Neuronal stem cell (in vitro differentiated cells): ENCODE data around the gene FSTL4.
A peak's percentile ranks its signal among the peaks of the same experiment; 100 is the strongest.

Experiments
- DNase-seq: peaks from one replicate; pipeline ENCODE4 v3.0.0-alpha.2; 2013; ENCODE audit warnings: low spot score
- H2AFZ ChIP-seq: one replicate; pipeline ENCODE4 v1.6.1; 2013; ENCODE audit warnings: mild to moderate bottlenecking, low read length, inconsistent platforms
- H2AK5ac ChIP-seq: 2 replicates; pipeline ENCODE4 v1.6.1; 2013; ENCODE audit warnings: low read depth, mild to moderate bottlenecking, inconsistent platforms, low read length, moderate library complexity, mixed read lengths
- H2BK120ac ChIP-seq: 2 replicates; pipeline ENCODE4 v1.6.1; 2013; ENCODE audit warnings: low read depth, mild to moderate bottlenecking, inconsistent platforms, low read length, moderate library complexity, mixed read lengths
- H2BK12ac ChIP-seq: one replicate; pipeline ENCODE4 v1.6.1; 2013; ENCODE audit warnings: low read length, inconsistent platforms
- H2BK15ac ChIP-seq: 2 replicates; pipeline ENCODE4 v1.6.1; 2013; ENCODE audit warnings: mild to moderate bottlenecking, low read length, inconsistent platforms, mixed read lengths
- H2BK5ac ChIP-seq: one replicate; pipeline ENCODE4 v1.6.1; 2013; ENCODE audit warnings: inconsistent platforms, mild to moderate bottlenecking, low read length, moderate library complexity
- H3K14ac ChIP-seq: one replicate; pipeline ENCODE4 v1.6.1; 2013; ENCODE audit warnings: low read length, inconsistent platforms
- H3K18ac ChIP-seq: 2 replicates; pipeline ENCODE4 v1.6.1; 2013; ENCODE audit warnings: low read length, inconsistent platforms
- H3K23ac ChIP-seq: 2 replicates; pipeline ENCODE4 v1.6.1; 2013; ENCODE audit warnings: low read depth, mild to moderate bottlenecking, mixed read lengths, low read length, inconsistent platforms; ENCODE audit not compliant: poor library complexity
- H3K27ac ChIP-seq: replicated peaks from 3 replicates; pipeline ENCODE4 v1.5.1; 2013; ENCODE audit warnings: low read length, inconsistent platforms
- H3K27me3 ChIP-seq, 3 experiments: 2 replicates each; pipeline ENCODE4 v1.6.1; 2013; ENCODE audit warnings: low read length in 3 of 3, mild to moderate bottlenecking in 2 of 3, inconsistent platforms in 1 of 3, low read depth in 1 of 3, mixed read lengths in 1 of 3, moderate library complexity in 1 of 3; ENCODE audit not compliant: control insufficient read depth in 3 of 3, insufficient read depth in 3 of 3
- H3K36me3 ChIP-seq, 2 donors: replicated peaks in 1 of 2; 2 replicates each; pipeline ENCODE4 v1.6.1; 2013; ENCODE audit warnings: low read length in 2 of 2; ENCODE audit not compliant: control insufficient read depth in 2 of 2, insufficient read depth in 2 of 2
- H3K4ac ChIP-seq: 2 replicates; pipeline ENCODE4 v1.6.1; 2013; ENCODE audit warnings: inconsistent platforms, mild to moderate bottlenecking, low read length, moderate library complexity
- H3K4me1 ChIP-seq, 2 donors: 1 replicate in 1 of 2; 2 replicates in 1 of 2; pipeline ENCODE4 v1.6.1; 2013; ENCODE audit warnings: low read length in 2 of 2, low read depth in 1 of 2; ENCODE audit not compliant: control insufficient read depth in 2 of 2, insufficient read depth in 1 of 2
- H3K4me2 ChIP-seq: one replicate; pipeline ENCODE4 v1.6.1; 2013; ENCODE audit warnings: mild to moderate bottlenecking, low read length, inconsistent platforms; ENCODE audit not compliant: insufficient read depth, poor library complexity, severe bottlenecking
- H3K4me3 ChIP-seq, 2 donors: 2 replicates each; pipeline ENCODE4 v1.5.1; 2013; ENCODE audit warnings: low read length in 2 of 2, mild to moderate bottlenecking in 2 of 2, inconsistent platforms in 1 of 2, moderate library complexity in 1 of 2
- H3K79me1 ChIP-seq: one replicate; pipeline ENCODE4 v1.6.1; 2013; ENCODE audit warnings: low read depth, mild to moderate bottlenecking, inconsistent platforms, low read length, moderate library complexity
- H3K9ac ChIP-seq: one replicate; pipeline ENCODE4 v1.6.1; 2013; ENCODE audit warnings: mild to moderate bottlenecking, low read depth, low read length, inconsistent platforms; ENCODE audit not compliant: poor library complexity
- H3K9me3 ChIP-seq, 2 donors: replicated peaks in 1 of 2; 2 replicates each; pipeline versions ENCODE3 to v1.6.1; 2013; ENCODE audit warnings: low read length in 2 of 2, mild to moderate bottlenecking in 2 of 2, inconsistent platforms in 1 of 2, low read depth in 1 of 2, mixed read lengths in 1 of 2, moderate library complexity in 1 of 2; ENCODE audit not compliant: control insufficient read depth in 2 of 2, insufficient read depth in 1 of 2
- H4K8ac ChIP-seq: one replicate; pipeline ENCODE4 v1.6.1; 2013; ENCODE audit warnings: low read depth, mild to moderate bottlenecking, inconsistent platforms, low read length, moderate library complexity
- H4K91ac ChIP-seq: one replicate; pipeline ENCODE4 v1.6.1; 2013; ENCODE audit warnings: low read length, low read depth, mild to moderate bottlenecking, inconsistent platforms; ENCODE audit not compliant: poor library complexity
- WGBS, 2 donors: extraction: QIAGEN DNeasy Blood & Tissue Kit; methylation state at CpG; one replicate each; pipeline ENCODE4 v1.1.7; 2013; ENCODE audit warnings: missing lambda C conversion rate in 2 of 2, mixed read lengths in 1 of 2; ENCODE audit not compliant: insufficient read length in 2 of 2, insufficient replicate concordance in 1 of 2; ENCODE audit errors: extremely low coverage in 2 of 2; 5-methylcytosine and 5-hydroxymethylcytosine counted together

FSTL4 gene

DNA sequence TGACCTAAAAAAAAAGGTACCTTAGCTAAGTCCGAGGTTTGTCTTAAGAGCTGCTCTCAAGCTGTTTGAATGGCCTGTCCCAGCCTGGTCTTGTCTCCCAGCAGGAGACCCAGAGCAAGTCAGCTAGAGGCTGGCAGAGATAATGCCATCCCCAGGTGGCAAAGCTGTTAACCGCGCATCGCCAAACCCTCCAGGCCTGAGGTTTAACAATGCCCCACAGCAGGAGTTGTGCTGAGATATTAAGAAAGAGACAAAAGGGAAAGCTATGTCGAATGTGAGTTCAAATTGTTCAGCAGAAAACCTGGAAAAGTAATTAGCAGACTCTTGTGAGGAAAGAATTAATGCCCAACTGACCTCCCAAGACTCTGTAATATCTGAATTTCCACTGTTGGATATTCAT, 187.1 kb downstream of the FSTL4 start:
- Histone ChIP-seq H3K4me1 (peaks cover 3 to 39% of the 10 kb centered on the region in 2 donors), H2BK12ac (no peak overlapping the region), H3K4me2 (no peak overlapping the region), H3K9me3 (no peaks in the 10 kb centered on the region), H3K9ac (no peak overlapping the region), H2AFZ (no peak overlapping the region), H3K27ac (no peak overlapping the region), H3K4me3 (no peak overlapping the region), H4K8ac (no peak overlapping the region), H3K27me3 (peaks cover 0 to 29% (median 0%) of the 10 kb centered on the region in 3 experiments), H2BK5ac (no peak overlapping the region), H3K18ac (no peak overlapping the region), H2AK5ac (no peak overlapping the region), H2BK120ac (no peak overlapping the region), H3K23ac (no peak overlapping the region), H3K36me3 (no peaks in the 10 kb centered on the region), H2BK15ac (no peak overlapping the region), H3K4ac (no peak overlapping the region), H3K14ac (no peak overlapping the region), H3K79me1 (no peaks in the 10 kb centered on the region), H4K91ac (no peak overlapping the region)
- DNase-seq: peak; percentile 43
- no CpG with 5 or more reads among the region's 5 CpGs for WGBS, 2 donors

DNA sequence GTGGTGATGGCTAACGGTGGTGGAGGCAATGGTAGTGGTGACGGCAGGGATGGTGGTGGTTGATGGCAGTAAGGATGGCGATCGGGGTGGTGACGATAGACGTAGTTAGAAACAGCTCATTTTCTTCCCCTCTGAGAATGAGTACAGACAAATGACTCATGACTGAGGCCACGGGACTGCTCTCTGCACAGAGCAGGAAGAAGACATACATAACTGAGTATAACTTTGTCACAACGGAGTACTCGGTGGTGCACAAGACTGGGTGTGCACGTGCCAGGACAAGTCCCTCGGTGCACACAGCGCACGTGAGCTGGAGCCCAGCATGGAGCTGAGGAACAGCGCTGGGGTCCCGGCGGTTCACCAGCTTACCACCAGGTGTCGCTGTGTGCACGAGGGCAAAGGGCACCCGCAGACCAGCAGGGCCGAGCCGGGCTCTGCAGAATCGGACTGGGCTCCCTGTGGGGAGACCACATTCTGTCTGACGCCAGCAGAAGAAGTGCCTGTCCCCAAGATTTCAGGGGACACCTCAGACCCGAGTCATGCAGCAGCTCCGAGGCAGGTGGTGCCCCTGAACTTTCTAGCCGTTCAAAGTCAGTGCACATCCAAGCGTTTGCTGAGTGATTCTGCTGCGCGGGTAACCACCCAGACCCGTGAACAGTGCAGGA, 188.6 kb downstream of the FSTL4 start:
- H3K27ac ChIP-seq: no peak overlapping the region
- no peak overlapping the region for H3K9ac ChIP-seq
- peak overlapping the region; percentile 13 for H2BK120ac ChIP-seq
- H3K4me3 ChIP-seq: peak overlapping the region in 1 of 2 donors; percentile 7
- H3K79me1 ChIP-seq: no peaks in the 10 kb centered on the region
- no peaks in the 10 kb centered on the region for H3K9me3 ChIP-seq
- H3K27me3 ChIP-seq: peaks cover 0 to 23% (median 0%) of the 10 kb centered on the region in 3 experiments
- H2BK5ac ChIP-seq: no peak overlapping the region
- peak overlapping the region; percentile 1 for H3K14ac ChIP-seq
- H3K23ac ChIP-seq: peak overlapping the region; percentile 4
- WGBS, 2 donors: 100% methylated on average over 2 of the region's 30 CpGs; no CpG with 5 or more reads in 1 of the 2 donors
- no peak overlapping the region for H3K4me2 ChIP-seq
- peak overlapping the region; percentile 91 for H2BK12ac ChIP-seq
- peak overlapping the region; percentile 50 for H2AFZ ChIP-seq
- no peak overlapping the region for H4K91ac ChIP-seq
- peak overlapping the region; percentile 89 for H2AK5ac ChIP-seq
- no peaks in the 10 kb centered on the region for H3K36me3 ChIP-seq
- peak overlapping the region; percentile 84 for H3K18ac ChIP-seq
- H3K4me1 ChIP-seq: peaks cover 3 to 39% of the 10 kb centered on the region in 2 donors
- H4K8ac ChIP-seq: no peak overlapping the region
- DNase-seq: peak; percentile 70
- peak overlapping the region; percentile 51 for H2BK15ac ChIP-seq
- no peak overlapping the region for H3K4ac ChIP-seq

DNA sequence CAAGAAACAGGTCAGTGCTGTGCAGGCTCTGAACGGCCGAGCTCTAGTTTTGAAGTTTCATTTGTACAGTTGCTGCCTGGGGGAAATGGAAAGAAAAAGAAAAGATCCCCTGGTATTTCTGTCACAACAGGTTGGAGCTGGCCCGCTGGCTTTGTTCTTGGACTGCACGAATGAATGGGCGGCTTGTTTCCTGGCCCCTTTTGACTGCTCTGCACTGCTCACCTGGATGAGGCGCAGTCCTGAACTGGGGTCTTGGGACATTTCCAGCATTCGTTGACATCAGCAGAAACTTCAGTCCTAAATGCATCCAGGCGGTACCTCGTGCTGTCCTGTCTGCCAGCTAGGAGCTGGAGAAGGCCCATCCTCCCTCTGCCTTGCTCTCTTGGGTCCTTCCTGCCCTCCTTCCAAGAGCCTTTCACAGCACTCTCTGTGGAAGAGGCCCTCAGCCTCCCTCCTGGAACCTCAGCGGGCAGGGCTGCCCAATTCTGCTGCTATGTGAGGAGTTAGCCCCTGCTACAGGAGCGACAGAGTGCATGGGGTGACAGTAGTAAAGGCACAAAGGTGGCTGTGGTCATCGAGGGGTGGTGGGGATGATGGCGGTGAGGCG, 189.2 kb downstream of the FSTL4 start:
- DNase-seq: no peak
- H4K91ac ChIP-seq: peak overlapping the region; percentile 6
- no peak overlapping the region for H3K27ac ChIP-seq
- H3K4me1 ChIP-seq: peaks cover 3 to 38% of the 10 kb centered on the region in 2 donors
- H2BK15ac ChIP-seq: peak overlapping the region; percentile 51
- H3K18ac ChIP-seq: peak overlapping the region; percentile 84
- no peak overlapping the region for H2AFZ ChIP-seq
- H2BK120ac ChIP-seq: peak overlapping the region; percentile 13
- H3K4ac ChIP-seq: no peak overlapping the region
- peak overlapping the region; percentile 4 for H3K23ac ChIP-seq
- no peak overlapping the region for H3K4me2 ChIP-seq
- peak overlapping the region in 1 of 2 donors; percentile 7 for H3K4me3 ChIP-seq
- no peak overlapping the region for H3K9ac ChIP-seq
- no peak overlapping the region for H4K8ac ChIP-seq
- H3K14ac ChIP-seq: peak overlapping the region; percentile 1
- peak overlapping the region; percentile 91 for H2BK12ac ChIP-seq
- H3K27me3 ChIP-seq: peaks cover 0 to 23% (median 0%) of the 10 kb centered on the region in 3 experiments
- WGBS, 2 donors: no CpG with 5 or more reads among the region's 14 CpGs
- no peaks in the 10 kb centered on the region for H3K9me3 ChIP-seq
- no peaks in the 10 kb centered on the region for H3K36me3 ChIP-seq
- peak overlapping the region; percentile 89 for H2AK5ac ChIP-seq
- no peaks in the 10 kb centered on the region for H3K79me1 ChIP-seq
- H2BK5ac ChIP-seq: no peak overlapping the region

DNA sequence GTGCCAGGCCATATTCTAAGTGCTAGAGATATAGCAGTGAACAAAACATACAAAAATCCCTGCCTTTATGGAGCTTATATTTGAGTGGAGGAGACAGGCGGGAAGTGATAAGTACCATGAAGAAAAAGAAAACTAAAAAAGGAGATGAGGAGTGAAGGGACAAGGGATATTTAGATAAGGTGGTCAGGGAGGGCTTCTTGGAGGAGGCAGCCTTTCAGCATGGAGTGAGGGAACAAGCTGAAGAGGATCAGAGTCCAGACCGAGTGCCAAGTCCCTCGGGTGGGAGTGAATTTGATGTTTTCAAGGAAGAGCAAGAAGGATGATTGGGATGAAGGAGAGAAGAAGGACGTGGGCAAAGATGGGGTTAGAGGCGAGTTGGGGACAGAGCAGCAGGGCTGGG, 190.5 kb downstream of the FSTL4 start:
- no peak overlapping the region for H3K23ac ChIP-seq
- peaks cover 0 to 17% (median 0%) of the 10 kb centered on the region in 3 experiments for H3K27me3 ChIP-seq
- DNase-seq: no peak
- H3K18ac ChIP-seq: peak overlapping the region; percentile 33
- no peak overlapping the region for H3K4me3 ChIP-seq
- no peak overlapping the region for H2BK120ac ChIP-seq
- H3K4me1 ChIP-seq: peaks cover 3 to 29% of the 10 kb centered on the region in 2 donors
- H2AFZ ChIP-seq: no peak overlapping the region
- H3K36me3 ChIP-seq: no peaks in the 10 kb centered on the region
- H3K9me3 ChIP-seq: no peaks in the 10 kb centered on the region
- no peak overlapping the region for H3K9ac ChIP-seq
- no peak overlapping the region for H3K4me2 ChIP-seq
- no peak overlapping the region for H4K91ac ChIP-seq
- H3K27ac ChIP-seq: no peak overlapping the region
- no peak overlapping the region for H3K14ac ChIP-seq
- no peak overlapping the region for H2BK15ac ChIP-seq
- H2AK5ac ChIP-seq: peak overlapping the region; percentile 27
- no peak overlapping the region for H3K4ac ChIP-seq
- H3K79me1 ChIP-seq: no peaks in the 10 kb centered on the region
- no CpG with 5 or more reads among the region's 5 CpGs for WGBS, 2 donors
- H2BK12ac ChIP-seq: no peak overlapping the region
- no peak overlapping the region for H4K8ac ChIP-seq
- H2BK5ac ChIP-seq: no peak overlapping the region
